ENCODE data around the gene CDC42BPB. TPM values are rescaled to one million over a fixed set of nuclear protein-coding genes. Genes with fewer than 3 reads are reported as not detected.
A peak's percentile ranks its signal among the peaks of the same experiment; 100 is the strongest.

The CDC42BPB gene
- total RNA-seq, 1 donor from 2014 or later = 68.9 TPM

DNA sequence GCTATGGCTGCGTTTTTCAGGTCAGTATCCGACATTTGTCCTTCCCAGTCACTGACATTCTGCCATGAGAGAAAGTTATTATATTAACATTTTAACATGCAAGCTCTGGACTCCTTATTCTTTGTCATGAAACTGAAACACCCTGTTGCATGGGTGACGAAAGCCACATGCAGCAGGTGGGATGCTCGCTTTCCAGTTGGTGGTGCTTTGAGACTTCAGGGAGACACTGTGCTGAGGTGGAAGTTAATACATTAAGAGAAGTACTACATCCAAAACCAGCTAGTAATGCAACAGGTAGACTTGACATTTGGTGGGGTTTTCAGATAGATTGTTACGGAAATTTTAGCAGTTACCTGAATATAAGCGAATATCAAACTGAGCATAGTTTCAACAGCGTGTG lies 167.7 kb downstream of the CDC42BPB start:
- intact Hi-C loops (cut with DNase I) = no loop called here
- ATAC-seq = no peak
- DNase-seq (ENCODE audit: missing footprints) = peak; percentile 9

DNA sequence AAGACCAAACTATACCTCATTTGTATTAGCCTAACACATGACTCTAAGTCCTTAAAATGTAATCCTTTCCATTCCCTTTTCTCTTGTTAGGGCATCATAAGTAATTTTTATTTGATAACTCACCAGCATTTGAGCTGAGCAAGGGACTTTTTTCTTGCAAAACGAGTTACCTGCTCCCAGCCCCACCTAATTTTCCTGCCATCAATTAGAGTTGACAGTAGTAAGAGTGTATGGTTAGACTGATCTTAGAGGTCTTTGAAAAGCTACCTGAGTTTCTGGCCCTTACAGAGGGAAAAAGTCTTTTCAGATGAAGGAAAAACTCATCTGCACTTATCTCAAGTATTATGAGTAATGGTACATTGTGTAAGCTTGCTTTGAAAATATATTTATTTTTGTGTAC lies 168.6 kb downstream of the CDC42BPB start:
- DNase-seq (ENCODE audit: missing footprints) (no peak), ATAC-seq (no peak)
- intact Hi-C loops (cut with DNase I) = no loop called here

DNA sequence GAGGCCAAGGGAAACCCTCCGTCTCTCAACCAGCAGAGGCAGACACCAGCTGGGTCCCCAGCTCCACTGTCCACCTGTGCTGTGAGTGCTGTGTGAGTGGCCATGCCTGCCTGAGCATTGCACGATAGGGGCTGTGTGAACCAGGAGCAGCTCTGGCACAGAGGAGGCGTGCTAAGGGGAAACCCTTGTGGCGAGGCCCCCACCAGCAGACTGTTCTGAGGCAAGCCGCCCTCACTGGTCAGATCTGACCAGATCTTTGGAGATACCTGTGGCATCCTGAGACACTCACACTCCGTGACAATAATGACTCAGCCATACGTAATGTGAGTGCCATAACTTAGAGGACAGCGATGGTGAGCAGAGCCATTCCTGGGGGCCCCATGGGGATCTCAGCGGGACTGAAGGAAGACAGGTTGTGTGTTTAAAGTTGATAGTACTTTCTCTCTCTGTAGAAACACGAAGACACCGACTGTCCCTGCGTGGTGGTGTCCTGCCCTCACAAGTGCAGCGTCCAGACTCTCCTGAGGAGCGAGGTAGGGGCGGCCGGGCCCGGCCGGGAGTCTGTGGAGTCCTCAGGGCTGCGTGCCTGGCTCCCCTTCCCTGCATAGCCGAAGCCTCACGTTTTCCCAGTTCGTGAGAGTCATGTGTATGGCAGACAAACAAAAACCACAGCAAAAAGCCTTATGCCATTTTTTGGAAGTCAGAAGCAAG lies 171.5 kb downstream of the CDC42BPB start:
- DNase-seq (ENCODE audit: missing footprints) (no peak), ATAC-seq (no peak)
- intact Hi-C loops (cut with DNase I) = no loop called here

DNA sequence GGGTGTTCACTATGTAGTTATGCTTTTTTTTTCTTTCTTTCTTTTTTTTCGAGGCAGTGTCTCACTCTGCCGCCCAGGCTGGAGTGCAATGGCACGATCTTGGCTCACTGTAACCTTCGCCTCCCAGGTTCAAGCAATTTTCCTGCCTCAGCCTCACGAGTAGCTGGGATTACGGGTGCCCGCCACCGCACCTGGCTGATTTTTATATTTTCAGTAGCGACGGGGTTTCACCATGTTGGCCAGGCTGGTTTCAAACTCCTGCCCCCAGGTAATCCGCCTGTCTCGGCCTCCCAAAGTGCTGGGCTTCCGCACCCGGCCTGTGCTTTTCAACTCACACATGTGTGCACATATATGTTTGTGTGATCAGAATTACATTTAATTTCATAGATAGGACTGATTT lies 173.8 kb downstream of the CDC42BPB start:
- intact Hi-C loops (cut with DNase I) = no loop called here
- DNase-seq (ENCODE audit: missing footprints) (no peak), ATAC-seq (no peak)

DNA sequence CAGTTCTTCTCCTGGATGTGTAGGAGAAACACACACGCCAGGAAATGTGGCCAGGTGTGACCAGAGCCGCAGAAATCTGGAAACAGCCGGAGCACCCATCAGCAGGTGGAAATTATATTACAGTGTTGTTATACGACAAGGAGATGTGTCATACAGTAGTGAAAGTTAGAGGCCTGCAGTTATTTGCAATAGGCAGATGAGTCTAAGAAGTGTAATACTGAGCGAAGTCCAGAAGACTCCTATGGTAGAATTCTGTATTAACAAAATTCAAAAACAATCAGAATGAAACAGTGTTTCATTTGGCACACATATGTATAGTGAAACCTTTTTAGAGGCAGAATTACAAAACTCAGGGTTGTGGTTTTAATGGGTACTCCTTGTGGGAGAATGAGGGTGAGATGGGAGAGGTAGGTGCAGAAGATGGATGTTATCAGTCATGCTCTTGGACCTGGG lies 174.2 kb downstream of the CDC42BPB start:
- DNase-seq (ENCODE audit: missing footprints) (no peak), ATAC-seq (no peak)
- intact Hi-C loops (cut with DNase I) = no loop called here

Other genes with a start within 250 kb of the CDC42BPB start
- gene AMN, start 134.9 kb downstream of the CDC42BPB start, total RNA-seq = 0.14 TPM
- gene LBHD2, start 26.7 kb upstream of the CDC42BPB start, total RNA-seq = not detected
- 1.2 TPM for gene EXOC3L4, start 37.2 kb upstream of the CDC42BPB start, total RNA-seq
- gene TNFAIP2, start 65.9 kb upstream of the CDC42BPB start, total RNA-seq = 56.5 TPM